Activated CD4-positive, CD25-positive, alpha-beta regulatory T cell treated with anti-CD3 and anti-CD28 coated beads, Interleukin-2, amount 50 U/mL, for 72 hours (primary cell): Measurements from ENCODE around the gene IFT43.

ENCODE experiments used
- DNase-seq: peaks from one replicate; pipeline ENCODE4 v3.0.0; 2021

The IFT43 gene

DNA sequence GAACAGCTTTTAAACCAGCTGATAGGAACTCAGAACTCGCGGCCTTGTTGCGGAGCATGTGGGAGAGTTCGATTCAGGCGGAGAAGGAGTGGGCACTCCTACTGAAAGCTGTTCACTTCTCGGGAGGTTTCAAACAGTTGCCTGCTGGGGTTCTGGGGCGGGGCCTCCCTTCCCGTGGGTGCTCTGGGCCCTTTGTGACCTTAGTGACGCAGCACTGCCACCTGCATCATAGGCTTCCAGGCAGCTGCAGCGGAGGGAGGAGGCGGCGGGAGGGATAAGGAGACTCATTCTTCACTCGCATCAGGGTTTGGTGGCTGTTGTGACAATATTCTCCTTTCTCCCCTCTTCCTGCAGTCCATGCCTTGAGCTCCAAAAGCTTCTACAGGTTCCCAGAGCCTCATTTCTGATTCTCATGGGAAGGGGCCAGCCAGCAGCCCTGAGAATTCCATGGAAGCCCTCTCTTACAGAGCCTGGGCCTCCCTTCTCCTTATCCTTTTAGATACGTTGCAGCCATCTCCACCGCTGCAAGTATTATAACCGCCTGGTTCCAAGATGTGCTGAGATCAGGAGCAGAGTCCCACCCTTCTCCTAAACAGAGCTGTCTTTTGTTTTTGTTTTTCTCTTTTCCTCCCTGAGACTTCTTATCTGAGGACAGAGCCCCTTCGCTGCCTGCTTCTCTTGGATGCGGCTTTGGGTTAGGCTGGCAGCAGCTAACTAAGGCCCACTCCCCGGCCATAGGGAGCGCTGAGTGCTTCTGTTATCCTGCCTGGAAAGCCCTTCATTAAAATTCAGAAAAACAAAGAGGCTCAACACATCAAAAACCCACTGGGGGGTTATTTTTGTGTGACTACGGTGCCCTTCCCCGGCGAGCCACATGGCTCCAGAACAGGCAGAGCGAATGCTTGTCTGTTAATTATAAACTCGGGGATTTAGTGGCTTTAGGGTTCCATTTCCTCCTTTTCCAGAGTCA, 98.5 kb downstream of the IFT43 start:
- DNase-seq, result no peak

DNA sequence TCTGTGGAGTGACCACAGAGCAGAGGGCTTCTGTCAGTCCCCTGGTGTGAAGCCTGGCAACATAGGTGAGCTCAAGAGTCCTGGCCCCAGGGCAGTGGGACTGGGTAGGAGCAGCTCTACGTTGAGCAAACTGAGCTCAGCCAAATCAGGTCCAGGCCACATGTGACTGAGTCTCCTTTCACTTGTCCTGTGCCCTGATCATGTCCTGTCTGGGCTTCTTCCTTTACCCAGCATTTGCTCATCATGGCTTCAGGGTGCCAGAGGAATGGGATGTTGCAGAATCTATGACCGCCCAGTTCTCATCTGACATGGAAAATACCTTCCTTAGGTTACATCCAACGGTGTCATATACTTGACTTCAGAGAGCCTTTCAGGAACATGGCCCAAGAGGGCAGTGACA, 99.8 kb downstream of the IFT43 start:
- no peak for DNase-seq

DNA sequence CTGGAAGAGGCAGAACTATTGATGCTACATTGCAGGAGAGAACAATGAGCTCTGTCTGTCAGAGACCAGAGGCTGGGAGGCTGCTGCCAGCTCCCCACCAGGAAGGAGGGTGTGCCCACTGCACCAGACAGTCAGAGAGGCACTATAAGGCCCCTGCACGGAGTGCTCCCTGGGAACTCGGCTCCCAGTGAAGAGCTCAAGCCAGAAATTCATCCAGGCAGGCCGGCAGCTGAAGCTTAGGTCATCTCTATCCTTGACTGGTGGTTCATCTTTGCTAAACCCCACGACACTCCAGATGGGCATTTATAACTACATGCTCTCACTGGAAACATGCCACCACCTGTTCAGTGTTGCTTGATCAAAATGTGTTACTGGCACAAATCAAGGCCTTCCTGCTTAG, 101.1 kb downstream of the IFT43 start:
- no peak for DNase-seq

DNA sequence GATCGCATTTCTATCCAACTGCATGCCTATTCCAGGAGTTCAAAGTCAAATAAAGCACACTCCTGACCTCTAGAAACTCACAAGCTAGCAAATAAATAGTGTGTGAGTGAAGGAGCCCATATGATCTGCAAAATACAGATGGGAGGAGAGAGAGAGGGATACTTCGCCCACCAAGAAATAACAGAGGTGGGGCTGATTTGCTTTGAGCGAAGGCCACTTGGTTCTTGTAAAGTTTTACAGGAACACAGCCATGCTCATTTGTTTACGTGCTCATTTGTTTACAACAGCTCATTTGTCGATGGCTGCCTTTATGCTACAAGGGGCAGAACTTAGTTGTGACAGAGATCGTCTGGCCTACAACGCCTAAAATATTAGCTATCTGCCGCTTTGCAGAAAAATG, 102.8 kb downstream of the IFT43 start:
- no peak for DNase-seq

DNA sequence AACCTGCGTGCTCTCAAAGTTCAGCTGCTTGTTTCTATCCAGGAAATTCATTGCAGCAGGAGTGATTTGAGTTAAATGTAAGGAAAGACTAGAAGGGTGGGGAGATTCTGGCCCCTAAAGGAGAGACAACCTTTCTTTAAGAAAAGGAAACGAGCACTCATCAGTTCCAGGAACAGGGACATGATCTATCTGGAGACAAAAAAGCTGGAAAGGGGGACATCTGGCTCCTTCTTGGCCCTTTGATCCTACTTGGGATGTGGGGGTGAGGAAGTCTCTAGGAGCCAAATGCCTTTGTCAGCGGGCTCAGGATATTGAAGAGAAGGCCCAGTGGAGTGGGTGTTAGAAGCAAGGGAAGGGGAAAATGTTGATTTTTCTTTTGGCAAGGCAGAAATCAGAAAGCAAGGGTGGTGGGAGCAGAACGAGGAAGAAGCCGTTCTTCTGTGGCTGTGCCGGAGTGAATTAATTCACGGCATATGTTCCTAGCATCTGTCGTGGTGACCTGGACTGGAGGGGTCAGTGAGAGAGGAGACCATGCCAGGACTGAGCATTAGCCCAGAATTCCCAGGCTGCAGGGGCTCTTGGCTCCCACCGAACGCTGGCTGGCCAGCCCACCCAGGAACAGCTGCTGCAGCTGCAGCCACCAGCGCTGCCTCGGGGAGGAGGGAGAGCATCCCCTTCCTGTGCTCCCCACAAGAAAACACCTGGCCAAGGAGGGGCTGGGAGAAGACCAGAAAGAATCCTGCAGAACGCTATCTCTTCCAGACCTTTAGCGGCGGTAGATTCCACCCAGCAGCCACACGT, 103.4 kb downstream of the IFT43 start:
- no peak for DNase-seq

DNA sequence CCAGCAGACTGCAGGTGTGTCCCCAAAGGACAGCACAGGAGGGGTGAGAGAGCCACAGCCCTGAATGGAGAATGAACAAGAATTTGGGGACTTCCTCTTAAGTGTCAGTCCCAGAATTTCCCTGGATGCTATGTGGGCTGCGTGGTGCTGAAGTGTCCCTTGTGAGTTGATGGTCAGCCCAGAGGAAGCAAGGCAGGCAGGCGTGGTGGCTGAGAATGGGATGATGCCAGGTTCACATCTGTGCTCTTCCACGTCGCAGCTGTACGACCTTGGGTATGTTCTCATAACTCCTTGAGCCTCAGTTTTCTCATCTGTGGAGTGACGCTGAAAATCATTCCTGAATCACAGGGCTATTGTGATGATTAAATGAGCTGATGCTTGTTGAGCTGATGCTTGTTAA, 104.0 kb downstream of the IFT43 start:
- no peak for DNase-seq

DNA sequence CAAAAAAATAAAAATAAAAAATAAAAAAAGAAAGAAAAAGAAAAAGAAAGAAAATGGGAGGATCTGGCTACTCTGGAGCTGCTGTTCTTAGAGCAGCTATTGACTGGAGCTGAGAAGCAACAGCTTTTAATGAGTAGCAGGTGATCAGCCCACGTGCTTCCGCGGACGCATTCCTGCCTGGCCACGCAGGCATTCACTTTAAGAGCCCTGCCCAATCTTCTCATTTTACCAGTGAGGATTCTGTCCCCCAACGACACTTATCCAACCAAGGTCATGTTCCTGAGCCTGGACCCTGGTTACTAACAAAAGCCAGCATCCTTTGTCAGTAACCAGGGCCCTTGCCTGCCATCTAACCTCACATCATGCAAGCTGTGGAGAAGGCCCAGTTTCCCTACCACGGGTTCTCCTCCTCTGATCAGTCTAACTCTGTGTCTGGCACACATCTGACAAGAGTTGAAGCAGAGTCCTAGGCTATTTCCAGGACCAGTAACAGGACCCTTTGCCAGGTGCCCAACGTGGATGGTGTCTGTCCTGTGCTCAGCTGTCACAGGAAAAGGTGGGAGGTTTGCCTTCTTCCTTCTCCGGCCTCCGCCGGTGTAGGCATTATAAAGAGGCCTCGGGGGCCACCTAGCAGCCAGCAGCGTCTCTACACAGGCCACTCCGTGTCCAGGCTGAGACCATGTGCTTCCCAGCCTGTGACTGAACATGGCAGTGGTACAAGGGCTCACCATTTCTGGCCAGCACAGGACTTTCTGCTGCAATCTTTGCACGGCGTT, 105.2 kb downstream of the IFT43 start:
- no peak for DNase-seq

DNA sequence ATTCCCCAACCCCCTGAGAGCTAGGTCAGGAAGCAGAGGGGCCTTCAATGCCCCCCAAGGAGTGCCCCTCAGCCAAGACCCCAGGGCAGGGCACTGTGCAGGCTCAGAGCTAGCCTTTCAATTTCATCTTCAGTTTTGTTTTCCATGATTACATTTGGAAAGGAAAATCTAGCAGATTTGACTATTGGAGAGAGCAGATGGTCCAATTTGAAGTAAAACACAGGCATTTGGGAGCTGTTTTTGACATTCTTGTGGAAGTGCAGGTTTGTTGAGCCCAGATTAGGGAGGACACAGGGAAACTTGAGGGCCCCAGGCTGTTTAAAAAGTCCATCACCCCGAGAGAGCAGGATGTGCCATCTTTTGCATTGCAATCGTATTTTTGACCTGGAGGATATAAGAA, 107.5 kb downstream of the IFT43 start:
- DNase-seq, result no peak

DNA sequence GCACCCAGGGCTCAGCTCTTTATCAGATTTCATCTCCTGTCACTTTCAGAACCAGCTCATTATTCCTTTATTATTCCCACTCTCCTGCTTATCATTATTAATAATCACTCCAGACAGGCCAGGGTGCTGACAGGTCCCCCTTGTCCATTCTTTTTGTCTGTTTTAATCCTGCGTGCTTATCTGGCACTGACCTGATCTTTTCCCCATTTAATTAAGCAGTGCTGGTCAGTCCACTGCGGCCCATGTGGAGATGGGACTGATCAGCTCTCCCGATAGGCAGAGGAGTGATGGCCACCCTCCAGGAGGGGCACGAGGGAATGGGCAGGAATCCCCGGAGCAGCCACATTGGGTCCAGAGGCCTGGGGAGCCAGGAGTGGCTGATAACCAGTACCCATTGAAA, 110.7 kb downstream of the IFT43 start:
- DNase-seq, result no peak

DNA sequence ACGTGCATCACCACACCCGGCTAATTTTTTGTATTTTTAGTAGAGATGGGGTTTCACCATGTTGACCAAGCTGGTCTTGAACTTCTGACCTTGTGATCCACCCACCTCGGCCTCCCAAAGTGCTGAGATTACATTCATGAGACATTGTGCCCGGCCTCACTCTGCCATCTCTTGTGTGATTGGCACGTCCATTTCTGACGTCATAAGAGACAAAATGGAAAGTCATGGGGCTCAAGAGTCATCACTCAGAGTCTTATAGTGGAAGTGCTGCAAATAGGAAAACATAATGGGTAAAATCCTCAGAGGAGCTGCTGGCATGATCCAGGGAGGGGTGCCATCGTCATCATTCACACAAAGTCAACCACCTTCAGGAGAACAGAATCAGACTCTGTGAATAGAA, 112.0 kb downstream of the IFT43 start:
- no peak for DNase-seq

DNA sequence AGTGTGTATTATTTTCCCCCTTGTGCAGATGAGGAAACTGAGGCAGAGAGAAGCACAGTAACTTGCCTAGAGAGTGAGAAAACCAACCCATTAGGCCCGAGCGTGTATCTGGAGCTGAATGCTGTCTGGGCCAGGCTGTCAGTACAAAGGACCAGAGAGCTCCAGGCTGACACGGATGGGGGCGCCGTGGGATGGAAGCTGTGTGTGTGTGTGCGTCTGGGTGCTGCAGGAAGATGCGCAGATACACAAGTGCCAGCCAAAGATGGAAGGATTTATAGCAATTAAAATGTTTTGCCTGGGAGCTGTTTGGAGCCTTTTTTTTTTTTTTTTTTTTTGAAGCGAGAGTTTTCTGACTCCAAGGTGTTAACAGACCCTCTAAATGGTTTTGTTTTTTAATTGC, 112.5 kb downstream of the IFT43 start:
- no peak for DNase-seq

DNA sequence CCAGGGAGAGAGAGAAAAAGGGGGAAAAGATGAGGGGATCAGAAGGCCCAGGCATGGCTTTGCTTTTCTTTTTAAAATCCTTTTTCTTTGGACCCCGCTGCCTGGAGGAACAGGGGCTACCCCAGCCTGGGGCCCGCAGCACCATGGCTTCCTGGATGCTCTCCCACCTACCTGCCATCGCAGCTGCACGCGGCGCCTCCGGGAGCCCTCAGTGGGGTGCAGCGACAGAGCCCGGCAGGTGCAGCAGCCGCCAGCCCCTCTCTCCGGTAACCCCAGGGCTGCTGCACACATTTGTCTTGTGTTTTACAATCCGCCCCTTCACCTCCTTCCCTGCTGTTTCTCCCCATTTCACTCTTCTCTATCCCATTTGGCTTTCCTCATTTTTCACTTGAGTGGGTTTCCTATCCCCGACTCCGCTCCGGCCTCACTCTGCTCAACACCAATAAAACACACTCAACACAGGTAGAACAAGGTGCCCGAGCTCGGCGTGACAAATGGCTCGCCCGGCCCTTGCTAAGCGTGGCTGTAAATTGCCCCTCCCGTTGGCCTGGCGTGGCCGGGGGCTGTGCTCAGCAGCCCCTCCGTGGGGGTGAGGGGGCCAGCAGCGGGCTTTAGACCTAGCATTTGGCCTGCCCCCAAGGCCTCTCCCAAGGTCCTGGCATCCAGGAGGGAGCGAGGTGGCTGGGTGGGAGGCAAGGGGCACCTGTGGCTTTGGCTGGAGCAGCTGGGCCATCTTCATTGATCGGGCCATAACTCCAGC, 113.5 kb downstream of the IFT43 start:
- DNase-seq, result no peak

DNA sequence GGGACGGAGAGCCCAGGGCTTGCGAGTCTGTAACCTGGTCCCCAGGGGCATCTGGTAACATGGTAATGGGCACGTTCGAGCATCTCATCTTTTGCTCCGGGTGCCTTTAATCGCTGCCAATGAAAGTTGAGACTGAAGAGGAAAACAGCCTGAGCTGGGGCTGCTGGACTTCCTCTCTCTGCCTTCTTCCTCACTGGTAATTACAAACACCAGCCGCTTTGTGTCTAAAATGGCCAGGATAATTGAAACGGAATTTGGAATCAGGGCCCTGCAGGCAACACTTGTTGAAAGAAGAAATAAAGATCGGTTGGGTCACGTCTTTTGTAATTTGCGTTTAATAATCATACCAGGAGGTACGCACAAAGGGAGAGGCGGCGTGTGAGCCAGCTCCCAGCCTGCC, 114.7 kb downstream of the IFT43 start:
- no peak for DNase-seq

DNA sequence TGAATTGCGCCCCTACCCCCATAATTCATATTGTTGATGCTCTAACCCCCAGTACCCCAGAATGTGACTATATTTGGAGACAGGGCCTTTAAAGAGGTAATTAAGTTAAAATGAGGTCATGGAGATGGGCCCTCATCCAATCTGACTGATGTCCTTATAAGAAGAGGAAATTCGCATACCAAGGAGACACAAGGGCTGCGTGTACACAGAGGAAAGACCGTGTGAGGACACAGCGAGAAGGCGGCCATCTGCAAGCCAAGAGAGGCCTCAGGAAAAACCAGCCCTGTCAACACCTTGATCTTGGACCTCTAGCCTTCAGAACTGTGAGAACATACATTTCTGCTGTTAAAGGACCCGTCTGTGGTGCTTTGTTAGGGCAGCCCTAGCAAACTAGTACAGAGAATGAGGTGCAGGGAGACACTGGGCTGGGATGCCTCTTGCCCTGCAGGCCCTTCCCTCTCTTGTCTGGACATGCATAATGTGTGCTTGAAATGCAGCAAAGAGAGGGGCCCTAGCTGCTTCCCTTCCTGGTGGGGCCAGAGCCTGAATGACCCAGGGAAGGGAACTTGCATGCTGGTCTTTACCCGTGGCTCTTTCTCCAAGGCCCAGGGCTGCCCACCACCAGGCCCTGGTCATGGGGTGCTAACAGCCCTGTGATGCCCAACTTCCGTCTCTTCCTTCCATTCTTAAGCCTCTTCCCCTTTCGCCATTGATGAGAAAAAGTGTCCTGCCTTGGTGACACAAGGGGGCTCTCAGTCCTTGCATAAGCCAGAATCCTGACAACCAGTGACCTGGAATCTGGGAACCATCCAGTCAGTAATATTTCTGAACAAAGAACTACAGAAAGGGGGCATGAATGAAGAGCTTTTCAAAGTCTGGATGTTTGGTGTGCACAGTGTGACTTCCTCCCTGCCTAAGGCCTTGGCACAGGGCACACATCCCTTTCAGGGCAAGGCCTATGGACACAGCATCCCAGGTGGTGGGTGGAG, 116.1 kb downstream of the IFT43 start:
- no peak for DNase-seq

DNA sequence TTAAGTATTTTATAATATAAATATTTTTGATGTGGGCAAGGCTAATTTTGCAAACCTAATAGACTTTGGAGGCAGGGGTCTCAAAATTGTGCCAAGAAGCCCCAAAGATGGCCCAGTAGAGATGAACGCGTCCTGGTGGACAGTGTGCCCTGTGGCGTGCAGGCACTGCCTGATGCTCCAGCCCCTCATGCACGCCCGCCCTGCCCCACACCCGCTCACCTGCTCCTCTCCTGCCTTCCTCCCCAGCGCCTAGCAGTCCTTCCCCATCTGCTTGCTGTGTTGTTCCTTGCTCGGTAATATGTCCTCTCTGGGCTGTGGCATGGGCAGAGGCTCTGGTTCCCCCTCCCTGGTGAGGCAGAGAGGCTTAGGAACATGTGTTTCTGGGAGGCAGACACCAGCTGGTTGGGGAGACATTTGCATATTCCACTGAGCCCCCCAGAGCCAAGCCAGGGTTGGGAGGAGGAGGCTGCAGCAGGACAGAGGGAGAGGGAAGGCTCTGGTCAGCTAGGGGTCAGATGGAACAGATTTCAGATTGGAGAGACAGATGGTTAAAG, 119.3 kb downstream of the IFT43 start:
- no peak for DNase-seq

DNA sequence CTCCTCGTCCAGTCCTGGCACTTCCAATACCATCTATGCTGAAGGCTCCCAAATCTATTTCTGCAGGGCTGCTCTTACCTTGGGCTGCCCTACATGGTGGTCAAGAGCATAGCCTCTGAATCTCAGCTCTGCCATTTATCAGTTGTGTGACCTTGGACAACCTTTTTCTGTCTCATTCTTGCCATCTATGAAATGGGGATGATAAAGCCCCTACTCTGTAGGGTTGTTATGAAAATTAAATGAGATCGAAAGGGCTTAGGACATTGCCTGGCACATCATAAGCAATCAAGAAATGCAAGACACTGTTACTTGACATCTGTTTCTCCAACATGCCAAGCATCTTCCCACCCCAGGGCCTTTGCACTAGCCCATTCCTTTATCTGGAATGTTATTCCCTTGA, 120.6 kb downstream of the IFT43 start:
- DNase-seq, result no peak

DNA sequence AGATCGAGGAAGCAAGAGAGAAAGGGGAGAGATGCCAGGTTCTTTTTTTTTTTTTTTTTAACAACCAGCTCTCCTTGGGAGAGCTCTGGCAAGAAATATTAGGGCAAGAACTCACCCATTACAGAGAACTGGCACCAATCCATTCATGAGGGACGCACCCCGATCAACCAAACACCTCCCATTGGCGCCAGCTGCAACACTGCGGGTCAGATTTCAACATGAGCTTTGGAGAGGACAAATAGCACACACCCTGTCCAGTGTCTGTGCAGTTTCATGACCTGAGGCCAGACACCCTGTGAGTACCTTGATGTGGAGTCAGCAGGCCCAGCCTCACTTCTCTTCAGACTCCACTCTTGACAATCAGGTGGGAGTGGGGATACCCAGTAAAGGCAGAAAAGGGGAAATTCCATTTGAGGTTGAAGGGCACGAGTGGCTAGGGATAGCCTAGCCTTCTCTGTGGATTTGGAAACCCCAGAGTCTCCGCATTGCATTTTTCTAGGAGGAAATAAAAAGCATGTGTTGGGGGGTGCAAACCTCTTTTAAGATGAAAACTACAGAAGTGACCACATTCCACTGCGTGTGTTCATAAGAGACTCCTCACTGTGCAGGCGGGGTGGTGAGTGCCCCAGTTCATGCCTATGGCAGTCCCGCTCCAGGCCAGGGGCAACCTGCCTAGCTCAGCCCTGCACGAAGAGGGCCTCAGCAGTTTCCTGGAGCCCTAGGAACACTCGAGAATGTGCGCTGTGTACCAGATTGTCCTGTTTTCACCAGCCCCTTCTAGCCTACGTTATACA, 123.7 kb downstream of the IFT43 start:
- no peak for DNase-seq

DNA sequence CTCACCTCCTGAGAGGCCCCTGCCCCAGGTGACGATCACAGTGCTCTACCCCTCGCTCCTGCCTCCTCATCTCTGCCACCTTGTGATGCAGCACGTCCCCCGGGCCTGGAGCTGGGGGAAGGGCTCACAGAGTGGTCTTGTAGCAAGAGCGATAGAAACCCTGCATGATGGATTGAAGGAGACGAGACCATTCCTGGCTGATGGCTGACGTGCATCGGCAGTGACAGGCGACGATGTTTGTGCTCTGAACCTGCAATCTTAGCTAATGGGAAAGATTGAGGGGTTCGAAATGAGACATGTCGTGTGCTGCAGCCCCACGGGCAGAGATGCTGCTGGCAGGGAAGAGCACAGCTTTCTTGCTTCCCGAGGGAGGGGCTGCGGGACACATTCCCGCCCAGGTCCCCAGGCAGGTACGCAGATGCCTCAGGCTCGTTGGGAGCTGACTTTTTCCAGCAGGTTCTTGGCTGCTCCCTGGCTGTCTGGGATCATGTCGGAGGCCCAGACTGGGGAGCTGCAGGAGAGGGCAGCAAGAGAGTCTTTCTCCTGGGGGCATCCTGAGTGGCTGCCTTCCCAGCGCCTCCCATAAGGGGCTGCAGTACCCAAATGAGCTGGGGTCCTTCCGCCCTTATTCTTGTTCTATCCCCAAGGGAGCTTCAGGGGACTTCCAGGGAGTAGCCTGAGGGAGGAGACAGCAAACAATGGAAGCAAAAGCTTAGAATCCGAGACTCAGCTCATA, 127.5 kb downstream of the IFT43 start:
- DNase-seq, result no peak

DNA sequence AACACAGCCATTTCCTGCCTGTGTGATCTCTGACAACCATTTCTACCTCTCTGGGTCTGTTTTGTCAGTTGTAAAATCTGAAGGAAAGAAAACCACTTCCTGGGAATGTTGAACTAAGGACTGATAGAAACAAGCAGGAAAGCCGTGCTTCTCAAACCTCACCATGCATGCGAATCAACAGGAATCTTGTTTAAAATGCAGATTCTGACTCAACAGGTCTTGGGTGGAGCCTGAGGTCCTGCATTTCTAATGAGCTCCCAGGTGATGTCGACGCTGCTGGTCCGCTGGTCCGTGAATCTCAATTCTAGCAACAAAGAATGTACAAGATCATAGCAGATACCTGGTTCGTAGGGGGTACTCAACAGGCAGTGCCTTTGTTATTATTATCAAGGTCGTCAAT, 128.1 kb downstream of the IFT43 start:
- no peak for DNase-seq
